Suppressor macrophage treated with lipopolysaccharide for 4 hours (primary cell): ENCODE results near the gene LCN12.
"Not testable (repeated sequence)": the region's sequence is repeated elsewhere in the genome, so short reads cannot be mapped to it uniquely, and the experiment has no call there.

Experiments used
- DNase-seq: peaks from one replicate; pipeline ENCODE4 v3.0.0-alpha.2; 2020

LCN12 gene

GRCh38 chr9:136991993-136992818 lies 40.1 kb downstream of the LCN12 start, which contains the start of gene PAXX:
Gene PAXX, plus strand, starts transcription at chr9:136992422. Its CDS starts 22 bp downstream, at chr9:136992444.
- DNase-seq = peak; percentile 96

GRCh38 chr9:136992819-136993369 lies 40.8 kb downstream of the LCN12 start:
- DNase-seq = no peak

GRCh38 chr9:136994180-136994887 lies 42.3 kb downstream of the LCN12 start:
- DNase-seq = no peak

GRCh38 chr9:136994888-136995230 lies 42.8 kb downstream of the LCN12 start:
- no peak for DNase-seq

- no peak for DNase-seq
These were observed 43.3 kb downstream of the LCN12 start for GRCh38 chr9:136995362-136995761.

- DNase-seq = no peak
These were observed 43.8 kb downstream of the LCN12 start for GRCh38 chr9:136995772-136996311.

- DNase-seq = peak; percentile 10
These were observed 44.6 kb downstream of the LCN12 start, which contains the start of gene CLIC3 for GRCh38 chr9:136996361-136997292. Gene CLIC3, minus strand, starts transcription at chr9:136996568. Its CDS starts 25 bp downstream, at chr9:136996543.

GRCh38 chr9:136997371-136997770 lies 45.3 kb downstream of the LCN12 start:
- DNase-seq = no peak

GRCh38 chr9:136997830-136998234 lies 45.8 kb downstream of the LCN12 start:
- no peak for DNase-seq

GRCh38 chr9:137000177-137000930 lies 48.3 kb downstream of the LCN12 start:
- peak; percentile 85 for DNase-seq

GRCh38 chr9:137001857-137002645 lies 50.0 kb downstream of the LCN12 start:
- DNase-seq = no peak

- no peak for DNase-seq
These were observed 50.6 kb downstream of the LCN12 start for GRCh38 chr9:137002646-137003041.

- DNase-seq = not testable (repeated sequence)
These were observed 52.2 kb downstream of the LCN12 start for GRCh38 chr9:137004285-137004684.
